MCF 10A (cell line): Measurements from ENCODE around the gene BTBD16. TPM values are rescaled to one million over a fixed set of nuclear protein-coding genes. Genes with fewer than 3 reads are reported as not detected.

Experiments used
- BruUV-seq: library from RNA; stranded (reverse); fragments of 400-500 nt; replicated peaks from 2 replicates; lab custom pipeline; 2021; lab: Mats Ljungman, UMichigan
- CTCF ChIA-PET: fragments of 300-600 bp; sonication (Branson Sonifier 250); formaldehyde crosslinking; extraction: SDS; loops from one replicate; lab custom pipeline; 2021; ENCODE audit warnings: antibody characterized with exemption, inconsistent platforms; lab: Yijun Ruan, JAX
- POLR2A ChIA-PET: fragments of 300-600, 350-650 bp; sonication (Branson Sonifier 250); formaldehyde crosslinking; extraction: SDS; loops from one replicate; lab custom pipeline; 2020; ENCODE audit warnings: antibody characterized with exemption, inconsistent platforms; lab: Yijun Ruan, JAX
- DNase-seq: peaks from one replicate; pipeline ENCODE4 v3.0.0-alpha.2; 2018; ENCODE audit not compliant: unreplicated experiment
- H3K27ac Mint-ChIP-seq: one replicate; pipeline ENCODE4 v1.8.0; 2022; ENCODE audit warnings: mild to moderate bottlenecking, low read depth, mixed read lengths; ENCODE audit not compliant: unreplicated experiment
- H3K27me3 Mint-ChIP-seq: one replicate; pipeline ENCODE4 v1.8.0; 2022; ENCODE audit warnings: mixed read lengths; ENCODE audit not compliant: insufficient read depth, unreplicated experiment
- H3K36me3 Mint-ChIP-seq: one replicate; pipeline ENCODE4 v1.8.0; 2022; ENCODE audit warnings: mild to moderate bottlenecking, moderate library complexity, mixed read lengths; ENCODE audit not compliant: insufficient read depth, unreplicated experiment
- H3K4me1 Mint-ChIP-seq: one replicate; pipeline ENCODE4 v1.8.0; 2022; ENCODE audit warnings: mixed read lengths; ENCODE audit not compliant: insufficient read depth, unreplicated experiment
- H3K4me3 Mint-ChIP-seq: one replicate; pipeline ENCODE4 v1.8.0; 2022; ENCODE audit warnings: mild to moderate bottlenecking, moderate library complexity, mixed read lengths; ENCODE audit not compliant: unreplicated experiment
- H3K9me3 Mint-ChIP-seq: one replicate; pipeline ENCODE4 v1.8.0; 2022; ENCODE audit warnings: mixed read lengths; ENCODE audit not compliant: unreplicated experiment
- intact Hi-C: fragments of 100-400 bp; cut with micrococcal nuclease; formaldehyde crosslinking; loops from 2 replicates; pipeline ENCODE4 v1.14.1; 2022
- total RNA-seq: library from RNA; stranded (reverse); gene quantifications from 2 replicates; pipeline ENCODE4 v1.2.3, GENCODE V29; 2022
- TF ChIP-seq, protein P1 (sequence below): fragments of 200-600 bp; IDR thresholded peaks from one replicate; pipeline ENCODE4 v1.8.0; 2022; ENCODE audit warnings: antibody characterized with exemption, mild to moderate bottlenecking; ENCODE audit not compliant: unreplicated experiment

The BTBD16 gene
- total RNA-seq, 1 experiment from 2014 or later: 0.16 TPM

DNA sequence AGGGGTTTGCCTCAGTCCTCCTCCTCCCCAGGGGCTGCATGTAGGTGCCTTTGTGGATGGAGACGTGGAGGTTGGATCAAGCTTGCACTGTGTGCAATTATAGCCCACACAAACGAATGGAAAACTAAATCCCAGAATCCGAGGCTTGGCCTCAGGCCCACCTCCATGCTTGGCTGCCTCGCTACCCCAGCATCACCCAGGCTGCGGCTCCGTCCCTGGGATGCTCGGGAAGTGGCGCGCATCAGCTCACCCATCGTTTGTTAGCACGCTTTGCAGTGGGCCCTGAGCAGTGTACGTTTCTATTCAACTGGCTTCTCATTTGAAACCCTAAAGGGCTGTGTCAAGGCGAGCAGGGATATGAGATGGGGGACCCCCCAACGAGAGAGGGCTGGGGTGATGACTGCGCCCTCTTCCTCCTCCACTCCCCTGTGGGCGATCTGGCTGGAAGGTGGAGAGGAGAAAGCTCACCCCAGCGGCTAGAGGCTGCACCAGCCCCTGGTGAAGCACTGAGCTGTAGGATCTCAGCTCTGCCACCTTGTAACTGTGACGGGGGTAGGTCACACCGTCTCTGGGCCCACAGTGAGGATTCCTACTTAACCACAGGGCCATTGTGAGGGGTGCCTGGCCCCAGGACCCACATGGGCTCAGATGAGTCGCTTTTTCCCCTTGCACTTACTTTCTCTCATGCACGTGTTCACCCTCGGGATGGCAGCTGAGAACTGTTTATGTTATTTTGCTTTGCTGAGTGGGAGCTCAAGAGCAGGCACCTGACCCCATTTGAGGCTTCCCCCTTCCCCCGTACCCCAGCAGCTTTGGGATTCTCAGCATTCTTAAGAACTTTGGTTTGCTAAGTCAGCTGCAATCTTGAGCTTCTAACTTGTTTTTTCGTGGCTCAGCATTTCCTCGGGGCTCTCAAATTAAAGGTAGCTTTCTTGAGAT is 12.7 kb upstream of the BTBD16 start:
- no peak overlapping the region for H3K4me3 Mint-ChIP-seq
- POLR2A ChIA-PET: interaction anchor here (0.6 kb wide), 1 partner anchor 400 kb away, joined by 3 read pairs; no protein-coding TSS in a partner anchor
- no peaks in the 10 kb centered on the region for H3K27me3 Mint-ChIP-seq
- H3K27ac Mint-ChIP-seq: peak overlapping the region; percentile 27
- CTCF ChIA-PET: interaction anchor here (0.6 to 4.2 kb wide), 2 partner anchors 10 to 1432 kb away, joined by 3 to 26 read pairs; no protein-coding TSS in a partner anchor
- peaks cover 6% of the 10 kb centered on the region for H3K4me1 Mint-ChIP-seq
- TF ChIP-seq, protein P1, sequence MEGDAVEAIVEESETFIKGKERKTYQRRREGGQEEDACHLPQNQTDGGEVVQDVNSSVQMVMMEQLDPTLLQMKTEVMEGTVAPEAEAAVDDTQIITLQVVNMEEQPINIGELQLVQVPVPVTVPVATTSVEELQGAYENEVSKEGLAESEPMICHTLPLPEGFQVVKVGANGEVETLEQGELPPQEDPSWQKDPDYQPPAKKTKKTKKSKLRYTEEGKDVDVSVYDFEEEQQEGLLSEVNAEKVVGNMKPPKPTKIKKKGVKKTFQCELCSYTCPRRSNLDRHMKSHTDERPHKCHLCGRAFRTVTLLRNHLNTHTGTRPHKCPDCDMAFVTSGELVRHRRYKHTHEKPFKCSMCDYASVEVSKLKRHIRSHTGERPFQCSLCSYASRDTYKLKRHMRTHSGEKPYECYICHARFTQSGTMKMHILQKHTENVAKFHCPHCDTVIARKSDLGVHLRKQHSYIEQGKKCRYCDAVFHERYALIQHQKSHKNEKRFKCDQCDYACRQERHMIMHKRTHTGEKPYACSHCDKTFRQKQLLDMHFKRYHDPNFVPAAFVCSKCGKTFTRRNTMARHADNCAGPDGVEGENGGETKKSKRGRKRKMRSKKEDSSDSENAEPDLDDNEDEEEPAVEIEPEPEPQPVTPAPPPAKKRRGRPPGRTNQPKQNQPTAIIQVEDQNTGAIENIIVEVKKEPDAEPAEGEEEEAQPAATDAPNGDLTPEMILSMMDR: no peak
- H3K9me3 Mint-ChIP-seq: peaks cover 5% of the 10 kb centered on the region
- intact Hi-C loops: no loop called here
- no peak for DNase-seq
- BruUV-seq: no TSS peak
- H3K36me3 Mint-ChIP-seq: peaks cover 84% of the 10 kb centered on the region

- H3K36me3 Mint-ChIP-seq: peaks cover 84% of the 10 kb centered on the region
- CTCF ChIA-PET: interaction anchor here (4.2 kb wide), 1 partner anchor 9 kb away, joined by 26 read pairs; no protein-coding TSS in a partner anchor
Measured at GRCh38 chr10:122259075-122259466, 12.0 kb upstream of the BTBD16 start.

DNA sequence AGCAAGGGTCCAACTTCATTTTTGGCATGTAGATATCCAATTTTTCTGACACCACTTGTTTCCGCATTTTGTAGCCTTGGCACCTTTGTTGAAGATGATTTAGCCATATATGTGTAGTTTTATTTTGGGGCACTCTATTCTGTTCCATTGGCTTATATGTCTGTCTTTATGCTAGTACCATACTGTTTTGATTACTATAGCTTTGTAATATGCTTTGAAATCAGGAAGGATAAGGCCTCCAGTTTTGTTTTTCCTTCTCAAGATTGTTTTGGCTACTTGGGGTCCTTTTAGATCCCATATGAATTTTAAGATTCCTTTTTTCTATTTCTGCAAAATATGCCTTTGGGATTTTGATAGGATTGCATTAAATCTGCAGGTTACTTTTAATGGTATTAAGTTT is 9.5 kb upstream of the BTBD16 start:
- no peak for DNase-seq
- TF ChIP-seq, protein P1: no peak
- H3K9me3 Mint-ChIP-seq: peaks cover 12% of the 10 kb centered on the region
- H3K4me3 Mint-ChIP-seq: no peak overlapping the region
- no peaks in the 10 kb centered on the region for H3K27me3 Mint-ChIP-seq
- intact Hi-C loops: loop anchor here (10.0 kb wide), 2 partner anchors 117 to 207 kb away; no protein-coding TSS in a partner anchor
- ChIA-PET POLR2A (no interaction called here), CTCF (no interaction called here)
- H3K4me1 Mint-ChIP-seq: peaks cover 30% of the 10 kb centered on the region
- no peak overlapping the region for H3K27ac Mint-ChIP-seq
- peaks cover 82% of the 10 kb centered on the region for H3K36me3 Mint-ChIP-seq
- BruUV-seq: no TSS peak

More at GRCh38 chr10:122259075-122259466, 12.0 kb upstream of the BTBD16 start:
- no peak for DNase-seq
- intact Hi-C loops: no loop called here
- Mint-ChIP-seq H3K4me3 (no peak overlapping the region), H3K27me3 (no peaks in the 10 kb centered on the region), H3K9me3 (peaks cover 12% of the 10 kb centered on the region), H3K27ac (peak overlapping the region; percentile 27), H3K4me1 (peaks cover 13% of the 10 kb centered on the region)
- POLR2A ChIA-PET: interaction anchor here (0.6 kb wide), 1 partner anchor 400 kb away, joined by 3 read pairs; no protein-coding TSS in a partner anchor
- BruUV-seq: no TSS peak
- TF ChIP-seq, protein P1: no peak

DNA sequence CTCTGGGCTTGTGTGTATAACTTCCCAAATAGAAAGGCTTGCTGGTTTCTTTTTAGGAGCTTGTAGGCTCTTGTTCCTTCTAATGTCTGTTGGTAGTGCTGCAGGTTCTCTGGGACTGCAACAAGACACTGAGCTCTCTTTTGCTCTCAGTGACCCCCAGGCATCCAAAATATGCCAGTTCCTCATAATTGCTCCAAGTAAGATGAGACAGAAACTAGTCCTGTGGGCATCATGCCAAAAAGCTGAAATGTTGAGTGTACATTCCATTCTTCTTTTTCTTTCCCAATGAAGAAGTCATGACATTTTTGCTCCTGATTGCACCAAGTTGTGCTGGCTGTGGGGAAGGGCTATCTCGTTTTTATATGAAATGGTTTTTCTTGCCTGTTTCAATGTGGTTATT is 7.1 kb upstream of the BTBD16 start:
- CTCF ChIA-PET: interaction anchor here (0.8 to 1.8 kb wide), 4 partner anchors 10 to 171 kb away, joined by 4 to 5 read pairs (median 4); no protein-coding TSS in a partner anchor
- peaks cover 12% of the 10 kb centered on the region for H3K9me3 Mint-ChIP-seq
- POLR2A ChIA-PET: interaction anchor here (1.7 to 2.0 kb wide), 2 partner anchors 10 to 13 kb away, joined by 3 to 6 read pairs; no protein-coding TSS in a partner anchor
- H3K4me3 Mint-ChIP-seq: peak overlapping the region; percentile 64
- peak overlapping the region; percentile 91 for H3K27ac Mint-ChIP-seq
- intact Hi-C loops: loop anchor here (10.0 kb wide), 2 partner anchors 119 to 209 kb away; no protein-coding TSS in a partner anchor
- peaks cover 32% of the 10 kb centered on the region for H3K4me1 Mint-ChIP-seq
- TF ChIP-seq, protein P1: no peak
- DNase-seq: peak; percentile 90
- peaks cover 88% of the 10 kb centered on the region for H3K36me3 Mint-ChIP-seq
- BruUV-seq: no TSS peak
- H3K27me3 Mint-ChIP-seq: no peaks in the 10 kb centered on the region
